Measurements from ENCODE around the gene PTK6. TPM values are rescaled to one million over a fixed set of nuclear protein-coding genes. Genes with fewer than 3 reads are reported as not detected.
"Not testable (repeated sequence)": the region's sequence is repeated elsewhere in the genome, so short reads cannot be mapped to it uniquely, and the experiment has no call there.

Gene PTK6
- total RNA-seq: 0.05 and 0.17 TPM in 2 replicates

- no peak for DNase-seq (ENCODE audit: low read depth)
Measured at GRCh38 chr20:63536997-63537524, at the start of gene PTK6. PTK6 (minus strand) TSS chr20:63537376; CDS start chr20:63537314, 62 bp downstream.

- no peak for DNase-seq (ENCODE audit: low read depth)
Measured at GRCh38 chr20:63586797-63587196, 49.6 kb upstream of the PTK6 start.

- DNase-seq (ENCODE audit: low read depth): no peak
Measured at GRCh38 chr20:63585616-63586565, 48.7 kb upstream of the PTK6 start.

GRCh38 chr20:63582382-63583063 is 45.3 kb upstream of the PTK6 start:
- no peak for DNase-seq (ENCODE audit: low read depth)

GRCh38 chr20:63580796-63581461 is 43.8 kb upstream of the PTK6 start:
- peak; percentile 68 for DNase-seq (ENCODE audit: low read depth)

- DNase-seq (ENCODE audit: low read depth): no peak
Measured at GRCh38 chr20:63579017-63579694, 42.0 kb upstream of the PTK6 start.

GRCh38 chr20:63578224-63579016 is 41.2 kb upstream of the PTK6 start:
- no peak for DNase-seq (ENCODE audit: low read depth)

GRCh38 chr20:63577317-63577894 is 40.2 kb upstream of the PTK6 start:
- no peak for DNase-seq (ENCODE audit: low read depth)

- no peak for DNase-seq (ENCODE audit: low read depth)
Measured at GRCh38 chr20:63576311-63576710, 39.1 kb upstream of the PTK6 start.

- DNase-seq (ENCODE audit: low read depth): peak; percentile 7
Measured at GRCh38 chr20:63574829-63575743, 37.9 kb upstream of the PTK6 start.

- peak; percentile 5 for DNase-seq (ENCODE audit: low read depth)
Measured at GRCh38 chr20:63574156-63574828, 37.1 kb upstream of the PTK6 start, which contains the start of gene HELZ2. HELZ2 (minus strand) TSS chr20:63574239; CDS start chr20:63572385, 1,854 bp downstream.

GRCh38 chr20:63573647-63574131 is 36.5 kb upstream of the PTK6 start:
- no peak for DNase-seq (ENCODE audit: low read depth)

- DNase-seq (ENCODE audit: low read depth): no peak
Measured at GRCh38 chr20:63572788-63573646, 35.8 kb upstream of the PTK6 start.

GRCh38 chr20:63572071-63572787 is 35.1 kb upstream of the PTK6 start:
- DNase-seq (ENCODE audit: low read depth): no peak

GRCh38 chr20:63571087-63571478 is 33.9 kb upstream of the PTK6 start:
- DNase-seq (ENCODE audit: low read depth): not testable (repeated sequence)

GRCh38 chr20:63570281-63571086 is 33.3 kb upstream of the PTK6 start:
- DNase-seq (ENCODE audit: low read depth): no peak
